H1 (cell line): ENCODE measurements around the gene FOXK1. TPM values are rescaled to one million over a fixed set of nuclear protein-coding genes. Genes with fewer than 3 reads are reported as not detected.

Source experiments
- CTCF ChIA-PET: fragments of 300-600 bp; sonication (Branson Sonifier 250); formaldehyde crosslinking; loops from one replicate; lab custom pipeline; 2021; ENCODE audit not compliant: partially characterized antibody; lab: Charles Lee
- POLR2A ChIA-PET: fragments of 300-600 bp; sonication (Branson Sonifier 250); formaldehyde crosslinking; loops from one replicate; lab custom pipeline; 2021; ENCODE audit warnings: inconsistent platforms; ENCODE audit not compliant: partially characterized antibody; lab: Charles Lee
- DNase-seq, 2 experiments: peaks; one replicate each; pipeline versions ENCODE4 v3.0.0 to v3.0.0-alpha.2; 2010 to 2022; ENCODE audit warnings: low spot score in 2 of 2, low read depth in 1 of 2, mixed read lengths in 1 of 2
- FAIRE-seq: peaks from 2 replicates; lab custom pipeline; 2011; peaks lifted over from hg19 to GRCh38; lab: Jason Lieb, UNC
- H2AFZ ChIP-seq: 2 replicates; pipeline ENCODE4 v1.8.1; 2012; ENCODE audit warnings: low read length, inconsistent platforms
- H2AK5ac ChIP-seq: 2 replicates; pipeline ENCODE4 v1.6.1; 2013; ENCODE audit warnings: low read depth, low read length
- H2BK120ac ChIP-seq: replicated peaks from 2 replicates; pipeline ENCODE3; 2013; ENCODE audit warnings: low read depth, low read length, inconsistent platforms
- H2BK12ac ChIP-seq: 2 replicates; pipeline ENCODE4 v1.6.1; 2013; ENCODE audit warnings: low read depth, low read length
- H2BK15ac ChIP-seq: 2 replicates; pipeline ENCODE4 v1.6.1; 2013; ENCODE audit warnings: low read length
- H2BK20ac ChIP-seq: 2 replicates; pipeline ENCODE4 v1.6.1; 2013; ENCODE audit warnings: low read length
- H2BK5ac ChIP-seq: 2 replicates; pipeline ENCODE4 v1.6.1; 2013; ENCODE audit warnings: low read depth, low read length
- H3K14ac ChIP-seq: 2 replicates; pipeline ENCODE4 v1.6.1; 2013; ENCODE audit warnings: inconsistent platforms; ENCODE audit not compliant: insufficient read length
- H3K18ac ChIP-seq: 2 replicates; pipeline ENCODE4 v1.6.1; 2013; ENCODE audit warnings: low read length; ENCODE audit errors: extremely low read depth
- H3K23ac ChIP-seq: 2 replicates; pipeline ENCODE4 v1.6.1; 2013; ENCODE audit warnings: inconsistent platforms; ENCODE audit not compliant: insufficient read length
- H3K23me2 ChIP-seq: 2 replicates; pipeline ENCODE4 v1.6.1; 2013; ENCODE audit warnings: low read depth, low read length
- H3K27ac ChIP-seq: 2 replicates; pipeline ENCODE4 v1.6.1; 2011; ENCODE audit warnings: low read depth, low read length, inconsistent platforms
- H3K27me3 ChIP-seq, 4 experiments: replicated peaks in 1 of 4; 1 replicate in 1 of 4; 2 replicates in 3 of 4; pipeline versions ENCODE4 v1.6.1 to v1.8.1; 2011 to 2013; ENCODE audit warnings: low read length in 3 of 4, mild to moderate bottlenecking in 3 of 4, inconsistent platforms in 2 of 4, mixed read lengths in 2 of 4, moderate library complexity in 1 of 4; ENCODE audit not compliant: control insufficient read depth in 3 of 4, insufficient read depth in 3 of 4; ENCODE audit errors: extremely low read depth in 1 of 4
- H3K36me3 ChIP-seq, 4 experiments: 2 replicates each; pipeline versions ENCODE4 v1.6.1 to v1.8.1; 2011 to 2013; ENCODE audit warnings: mild to moderate bottlenecking in 4 of 4, low read length in 3 of 4, moderate library complexity in 2 of 4, control low read depth in 1 of 4, inconsistent platforms in 1 of 4; ENCODE audit not compliant: insufficient read depth in 4 of 4, control insufficient read depth in 2 of 4
- H3K4ac ChIP-seq: replicated peaks from 2 replicates; pipeline ENCODE3; 2013; ENCODE audit warnings: low read length, low read depth, mixed read lengths, inconsistent platforms; ENCODE audit not compliant: insufficient read length
- H3K4me1 ChIP-seq, 4 experiments: replicated peaks in 1 of 4; 1 replicate in 1 of 4; 2 replicates in 3 of 4; pipeline versions ENCODE4 v1.6.1 to v1.8.1; 2011 to 2013; ENCODE audit warnings: low read length in 3 of 4, inconsistent platforms in 2 of 4, mixed read lengths in 1 of 4; ENCODE audit not compliant: insufficient read depth in 4 of 4, control insufficient read depth in 3 of 4
- H3K4me2 ChIP-seq, 2 experiments: 2 replicates each; pipeline versions ENCODE4 v1.6.1 to v1.8.1; 2011 to 2013; ENCODE audit warnings: low read depth in 2 of 2, low read length in 2 of 2, control low read depth in 1 of 2, inconsistent platforms in 1 of 2, mild to moderate bottlenecking in 1 of 2; ENCODE audit not compliant: insufficient read depth in 1 of 2
- H3K4me3 ChIP-seq, 4 experiments: fragments of 200-600, 300-600 bp in 1 of 4; sonication (generic), shearing (Covaris generic), sonication (Bioruptor Twin) in 1 of 4; 2 replicates each; pipeline versions ENCODE4 v1.5.1 to v1.8.1; 2011 to 2016; ENCODE audit warnings: low read length in 4 of 4, low read depth in 3 of 4, control low read depth in 2 of 4, inconsistent platforms in 2 of 4, mild to moderate bottlenecking in 2 of 4, mixed read lengths in 1 of 4, moderate library complexity in 1 of 4; ENCODE audit not compliant: insufficient read depth in 2 of 4; ENCODE audit errors: extremely low read depth in 1 of 4
- H3K56ac ChIP-seq: replicated peaks from 2 replicates; pipeline ENCODE3; 2013; ENCODE audit warnings: low read depth, mild to moderate bottlenecking, mixed read lengths, low read length, inconsistent platforms; ENCODE audit not compliant: insufficient read length
- H3K79me1 ChIP-seq: 2 replicates; pipeline ENCODE4 v1.6.1; 2013; ENCODE audit warnings: low read depth, low read length, control low read depth
- H3K79me2 ChIP-seq, 2 experiments: 2 replicates each; pipeline versions ENCODE4 v1.6.1 to v1.8.1; 2012 to 2013; ENCODE audit warnings: low read length in 2 of 2, mild to moderate bottlenecking in 2 of 2, inconsistent platforms in 1 of 2; ENCODE audit not compliant: insufficient read depth in 2 of 2, control insufficient read depth in 1 of 2
- H3K9ac ChIP-seq, 4 experiments: replicated peaks in 1 of 4; 1 replicate in 1 of 4; 2 replicates in 3 of 4; pipeline versions ENCODE4 v1.6.1 to v1.8.1; 2011 to 2013; ENCODE audit warnings: low read depth in 3 of 4, low read length in 3 of 4, control low read depth in 2 of 4, mild to moderate bottlenecking in 2 of 4, moderate library complexity in 2 of 4, inconsistent platforms in 1 of 4; ENCODE audit errors: extremely low read depth in 1 of 4
- H3K9me3 ChIP-seq, 2 experiments: 2 replicates each; pipeline versions ENCODE4 v1.6.1 to v1.8.1; 2012 to 2013; ENCODE audit warnings: mild to moderate bottlenecking in 2 of 2, moderate library complexity in 2 of 2, control low read depth in 1 of 2, inconsistent platforms in 1 of 2, low read depth in 1 of 2, low read length in 1 of 2, mixed read lengths in 1 of 2; ENCODE audit not compliant: insufficient read depth in 2 of 2
- H4K20me1 ChIP-seq, 2 experiments: replicated peaks in 1 of 2; 2 replicates each; pipeline versions ENCODE3 to v1.8.1; 2011 to 2013; ENCODE audit warnings: inconsistent platforms in 2 of 2, low read length in 2 of 2, mild to moderate bottlenecking in 1 of 2; ENCODE audit not compliant: insufficient read depth in 2 of 2, control insufficient read depth in 1 of 2
- H4K5ac ChIP-seq: 2 replicates; pipeline ENCODE4 v1.6.1; 2013; ENCODE audit warnings: low read length, low read depth, mixed read lengths, inconsistent platforms; ENCODE audit not compliant: insufficient read length
- H4K8ac ChIP-seq: 2 replicates; pipeline ENCODE4 v1.8.0; 2013; ENCODE audit warnings: mild to moderate bottlenecking, moderate library complexity, low read length, inconsistent platforms; ENCODE audit not compliant: insufficient read depth; ENCODE audit errors: extremely low read depth
- H4K91ac ChIP-seq: replicated peaks from 2 replicates; pipeline ENCODE3; 2013; ENCODE audit warnings: low read length, mixed read lengths, inconsistent platforms; ENCODE audit not compliant: insufficient read length
- HDAC2 ChIP-seq, 2 experiments: fragments of 300-600 bp in 1 of 2; sonication (generic) in 1 of 2; IDR thresholded peaks; 2 replicates each; pipeline ENCODE4 v1.6.1; 2011 to 2012; ENCODE audit warnings: low read depth in 2 of 2, low read length in 2 of 2, mild to moderate bottlenecking in 2 of 2, moderate library complexity in 2 of 2, borderline replicate concordance in 1 of 2, inconsistent platforms in 1 of 2
- WGBS, 2 experiments: shearing (Covaris generic) in 1 of 2; methylation state at CpG; one replicate each; pipeline versions ENCODE4 v1.1.6 to v1.1.7; 2013 to 2015; ENCODE audit warnings: low lambda C conversion rate in 2 of 2, mixed read lengths in 2 of 2, inconsistent platforms in 1 of 2, low coverage in 1 of 2, missing lambda C conversion rate in 1 of 2; ENCODE audit not compliant: insufficient replicate concordance in 2 of 2, insufficient coverage in 1 of 2, insufficient read length in 1 of 2; ENCODE audit errors: extremely low coverage in 1 of 2, missing lambda C conversion rate in 1 of 2; 5-methylcytosine and 5-hydroxymethylcytosine counted together
- polyA plus RNA-seq, 7 experiments: library from polyadenylated mRNA; depleted of rRNA in 3 of 7; stranded (reverse) in 5 of 7; unstranded in 2 of 7; fragments of >200 nt in 5 of 7; fragments of 200-250 nt in 2 of 7; gene quantifications; 1 replicate in 5 of 7; 2 replicates in 1 of 7; 4 replicates in 1 of 7; pipeline versions ENCODE4 v1.2.1 to v1.2.3, GENCODE V29; 2011 to 2013; ENCODE audit warnings: missing spikeins in 2 of 7, mixed read lengths in 2 of 7
- total RNA-seq: library from RNA; stranded (reverse); fragmentation: NEBNext Ultra II Directional; extraction: Animal tissue kit (Norgen Biotek cat#: 25700); gene quantifications from 2 replicates; pipeline ENCODE4 v1.2.1, GENCODE V29; 2021

Gene FOXK1
- total and polyA plus RNA-seq, 2 of the 8 experiments (the other 6 are each of a cell fraction or from before 2014, with no cell fraction given): 2.0 to 8.5 TPM

DNA sequence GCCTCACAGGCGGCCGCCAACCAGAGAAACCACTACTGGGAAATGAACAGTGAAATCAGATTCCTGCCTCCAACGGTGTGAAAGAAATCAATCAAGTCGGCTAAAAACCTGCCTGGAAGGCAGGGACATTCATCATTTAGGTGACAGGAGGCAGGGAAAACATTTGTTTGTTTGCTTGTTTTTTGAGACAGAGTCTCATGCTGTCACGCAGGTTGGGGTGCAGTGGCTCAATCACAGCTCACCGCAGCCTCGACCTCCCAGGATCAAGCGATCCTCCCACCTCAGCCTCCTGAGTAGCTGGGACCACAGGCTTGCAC lies 123.8 kb downstream of the FOXK1 start:
- no peak overlapping the region for H4K8ac ChIP-seq
- TF ChIP-seq HDAC2 (IDR thresholded peaks at IDR 0.05; ENCODE audit: borderline replicate concordance in 1 of 2, low read depth in 2 of 2, low read length in 2 of 2): no peak
- no peaks in the 10 kb centered on the region for H3K36me3 ChIP-seq
- no peak overlapping the region for H3K4ac ChIP-seq
- no peak overlapping the region for H2BK12ac ChIP-seq
- H3K23me2 ChIP-seq: no peaks in the 10 kb centered on the region
- CTCF ChIA-PET: interaction anchor here (0.8 to 1.7 kb wide), 10 partner anchors 8 to 283 kb away, joined by 3 to 10 read pairs (median 3); no protein-coding TSS in a partner anchor
- H3K9ac ChIP-seq: no peak overlapping the region
- H4K91ac ChIP-seq: no peak overlapping the region
- DNase-seq: no peak
- peaks cover 0 to 7% (median 1%) of the 10 kb centered on the region in 4 experiments; a peak in 1 of 7 replicates for H3K4me1 ChIP-seq
- H4K20me1 ChIP-seq: no peaks in the 10 kb centered on the region
- no peak overlapping the region for H3K23ac ChIP-seq
- H2BK120ac ChIP-seq: no peak overlapping the region
- no peaks in the 10 kb centered on the region for H3K79me2 ChIP-seq
- no peak overlapping the region for H3K4me3 ChIP-seq
- H3K9me3 ChIP-seq: no peaks in the 10 kb centered on the region
- no peak overlapping the region for H3K27ac ChIP-seq
- FAIRE-seq: no peak
- H2AK5ac ChIP-seq: no peak overlapping the region
- H4K5ac ChIP-seq: no peak overlapping the region
- H2BK15ac ChIP-seq: no peak overlapping the region
- no peaks in the 10 kb centered on the region for H3K79me1 ChIP-seq
- H3K18ac ChIP-seq: no peak overlapping the region
- H2AFZ ChIP-seq: no peak overlapping the region
- WGBS, 2 experiments: 90% methylated on average over 8 of the region's 8 CpGs; no CpG with 5 or more reads in 1 of the 2 experiments
- H3K14ac ChIP-seq: no peak overlapping the region
- POLR2A ChIA-PET: interaction anchor here (0.9 to 2.4 kb wide), 2 partner anchors 9 to 192 kb away, joined by 3 to 8 read pairs; no protein-coding TSS in a partner anchor
- no peak overlapping the region for H2BK5ac ChIP-seq
- H3K4me2 ChIP-seq: no peak overlapping the region
- H3K56ac ChIP-seq: no peak overlapping the region
- no peaks in the 10 kb centered on the region for H3K27me3 ChIP-seq
- no peak overlapping the region for H2BK20ac ChIP-seq
